Measurements from ENCODE around the gene MUC2. TPM values are rescaled to one million over a fixed set of nuclear protein-coding genes. Genes with fewer than 3 reads are reported as not detected.
"Not testable (repeated sequence)": the region's sequence is repeated elsewhere in the genome, so short reads cannot be mapped to it uniquely, and the experiment has no call there.

MUC2 gene
- total RNA-seq, 1 donor from 2014 or later = not detected

DNA sequence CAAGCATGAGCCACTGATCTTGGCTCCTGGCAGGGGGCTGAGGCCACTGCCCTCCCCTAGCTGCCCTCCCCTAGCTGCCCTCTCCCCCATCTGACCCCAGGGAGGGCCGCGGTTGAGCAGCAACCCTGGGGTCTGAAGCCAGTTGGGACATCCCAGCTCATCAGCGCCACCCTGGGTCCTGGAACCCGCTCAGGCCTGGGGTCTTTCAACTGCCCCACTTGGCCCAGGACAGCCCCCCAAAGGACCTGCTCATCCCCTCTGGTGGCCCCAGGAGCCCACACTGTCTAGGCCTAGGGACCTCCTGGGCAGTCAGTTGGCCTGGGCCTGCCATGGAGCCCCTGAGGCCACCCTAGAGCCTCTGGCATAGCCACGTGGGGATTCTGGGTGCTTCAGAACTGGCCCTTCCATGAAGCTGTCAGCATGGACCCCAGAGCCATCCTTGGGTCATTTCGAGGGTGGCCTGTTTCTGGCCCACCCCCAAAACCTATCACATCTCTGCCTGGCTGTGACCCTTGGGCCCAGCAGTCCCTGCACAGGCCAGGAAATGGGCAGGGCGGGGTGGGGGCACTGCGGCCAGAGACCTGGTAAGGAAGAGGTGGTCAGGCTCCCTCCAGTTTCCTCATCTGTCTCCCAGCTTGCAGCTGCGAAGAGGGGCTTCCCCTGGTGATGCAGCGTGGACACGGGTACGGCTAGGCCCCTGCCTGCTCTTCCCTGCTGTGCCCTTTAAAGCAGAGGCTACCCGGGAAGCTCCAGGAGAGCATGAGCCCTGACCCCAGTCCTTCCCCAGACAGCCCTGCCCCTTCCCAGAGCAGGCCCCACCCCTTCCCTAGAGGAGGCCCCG is 37.9 kb downstream of the MUC2 start:
- H3K9me3 ChIP-seq (ENCODE audit: low read depth) = no peaks in the 10 kb centered on the region
- H3K9ac ChIP-seq = no peak overlapping the region
- H3K36me3 ChIP-seq = no peaks in the 10 kb centered on the region
- H3K4me1 ChIP-seq = no peaks in the 10 kb centered on the region
- H3K27ac ChIP-seq = no peak overlapping the region
- H3F3A ChIP-seq (ENCODE audit: low read depth) = no peaks in the 10 kb centered on the region
- no peak overlapping the region for H3K4me3 Mint-ChIP-seq
- H2AFZ ChIP-seq (replicated peaks) = no peak overlapping the region
- H3K4me3 ChIP-seq = no peak overlapping the region
- H3K79me2 ChIP-seq (ENCODE audit: low read depth) = no peaks in the 10 kb centered on the region
- no peak for DNase-seq (ENCODE audit: low spot score)
- peaks cover 14% of the 10 kb centered on the region for H3K27me3 Mint-ChIP-seq (ENCODE audit: insufficient read depth, low read depth)
- H3K9me3 Mint-ChIP-seq = no peaks in the 10 kb centered on the region
- H3K27me3 ChIP-seq = peaks cover 3% of the 10 kb centered on the region
- H4K20me1 ChIP-seq (ENCODE audit: low read depth) = no peaks in the 10 kb centered on the region
- no peak for TF ChIP-seq EZH2 (IDR thresholded peaks at IDR 0.05)
- TF ChIP-seq CTCF (IDR thresholded peaks at IDR 0.05) = no peak
- TF ChIP-seq EZH2phosphoT487 (IDR thresholded peaks at IDR 0.05) = no peak
- no peak overlapping the region for H3K4me2 ChIP-seq
- no peaks in the 10 kb centered on the region for H3K36me3 Mint-ChIP-seq
- H3K27ac Mint-ChIP-seq = no peak overlapping the region
- H3K4me1 Mint-ChIP-seq = no peaks in the 10 kb centered on the region

GRCh38 chr11:1113405-1114201 is 38.9 kb downstream of the MUC2 start:
- peaks cover 3% of the 10 kb centered on the region for H3K27me3 ChIP-seq
- no peak overlapping the region for H3K27ac Mint-ChIP-seq
- H4K20me1 ChIP-seq (ENCODE audit: low read depth) = no peaks in the 10 kb centered on the region
- H3K4me3 Mint-ChIP-seq = no peak overlapping the region
- no peaks in the 10 kb centered on the region for H3K4me1 ChIP-seq
- H3K79me2 ChIP-seq (ENCODE audit: low read depth) = no peaks in the 10 kb centered on the region
- H3K27ac ChIP-seq = no peak overlapping the region
- TF ChIP-seq CTCF (IDR thresholded peaks at IDR 0.05) (no peak), EZH2phosphoT487 (IDR thresholded peaks at IDR 0.05) (no peak), EZH2 (IDR thresholded peaks at IDR 0.05) (no peak)
- H2AFZ ChIP-seq (replicated peaks) = no peak overlapping the region
- no peak overlapping the region for H3K4me3 ChIP-seq
- H3K9me3 Mint-ChIP-seq = no peaks in the 10 kb centered on the region
- H3K4me2 ChIP-seq = no peak overlapping the region
- no peak for DNase-seq (ENCODE audit: low spot score)
- H3K36me3 ChIP-seq = no peaks in the 10 kb centered on the region
- no peak overlapping the region for H3K9ac ChIP-seq
- H3K36me3 Mint-ChIP-seq = no peaks in the 10 kb centered on the region
- H3K4me1 Mint-ChIP-seq = no peaks in the 10 kb centered on the region
- H3K9me3 ChIP-seq (ENCODE audit: low read depth) = no peaks in the 10 kb centered on the region
- H3F3A ChIP-seq (ENCODE audit: low read depth) = no peaks in the 10 kb centered on the region
- H3K27me3 Mint-ChIP-seq (ENCODE audit: insufficient read depth, low read depth) = peaks cover 11% of the 10 kb centered on the region

DNA sequence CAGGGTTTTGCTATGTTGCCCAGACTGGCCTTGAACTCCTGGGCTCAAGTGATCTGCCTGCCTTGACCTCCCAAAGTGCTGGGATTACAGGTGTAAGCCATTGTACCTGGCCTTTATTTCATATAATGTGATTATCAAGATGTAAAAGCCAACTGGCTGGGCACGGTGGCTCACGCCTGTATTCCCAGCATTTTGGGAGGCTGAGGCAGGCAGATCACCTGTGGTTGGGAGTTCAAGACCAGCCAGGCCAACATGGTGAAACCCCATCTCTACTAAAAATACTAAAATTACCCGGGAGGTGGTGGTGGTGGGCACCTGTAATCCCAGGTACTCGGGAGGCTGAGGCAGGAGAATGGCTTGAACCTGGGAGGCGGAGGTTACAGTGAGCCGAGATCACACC is 40.6 kb downstream of the MUC2 start:
- not testable (repeated sequence) for H3K9me3 Mint-ChIP-seq; H3K36me3 ChIP-seq; H3F3A ChIP-seq (ENCODE audit: low read depth); H3K4me3 ChIP-seq; H3K9ac ChIP-seq; H3K4me1 ChIP-seq; H3K27ac ChIP-seq; H3K9me3 ChIP-seq (ENCODE audit: low read depth); DNase-seq (ENCODE audit: low spot score); H3K27me3 ChIP-seq; H3K4me3 Mint-ChIP-seq; H2AFZ ChIP-seq (replicated peaks); H3K4me1 Mint-ChIP-seq; H3K79me2 ChIP-seq (ENCODE audit: low read depth); H3K4me2 ChIP-seq; H4K20me1 ChIP-seq (ENCODE audit: low read depth); H3K27ac Mint-ChIP-seq; H3K36me3 Mint-ChIP-seq
- H3K27me3 Mint-ChIP-seq (ENCODE audit: insufficient read depth, low read depth) = peaks cover 13% of the 10 kb centered on the region

GRCh38 chr11:1116104-1116503 is 41.4 kb downstream of the MUC2 start:
- Mint-ChIP-seq H3K9me3 (no peaks in the 10 kb centered on the region), H3K4me3 (no peak overlapping the region), H3K4me1 (no peaks in the 10 kb centered on the region), H3K27ac (no peak overlapping the region), H3K36me3 (no peaks in the 10 kb centered on the region), H3K27me3 (ENCODE audit: insufficient read depth, low read depth) (peaks cover 11% of the 10 kb centered on the region)
- no peak overlapping the region for H3K9ac ChIP-seq
- H3K27me3 ChIP-seq = peaks cover 3% of the 10 kb centered on the region
- H3F3A ChIP-seq (ENCODE audit: low read depth) = no peaks in the 10 kb centered on the region
- H3K36me3 ChIP-seq = no peaks in the 10 kb centered on the region
- no peaks in the 10 kb centered on the region for H3K4me1 ChIP-seq
- no peaks in the 10 kb centered on the region for H3K9me3 ChIP-seq (ENCODE audit: low read depth)
- no peaks in the 10 kb centered on the region for H3K79me2 ChIP-seq (ENCODE audit: low read depth)
- TF ChIP-seq EZH2phosphoT487 (IDR thresholded peaks at IDR 0.05) = no peak
- TF ChIP-seq CTCF (IDR thresholded peaks at IDR 0.05) = no peak
- no peak for TF ChIP-seq EZH2 (IDR thresholded peaks at IDR 0.05)
- H4K20me1 ChIP-seq (ENCODE audit: low read depth) = no peaks in the 10 kb centered on the region
- no peak overlapping the region for H3K4me3 ChIP-seq
- H2AFZ ChIP-seq (replicated peaks) = no peak overlapping the region
- no peak for DNase-seq (ENCODE audit: low spot score)
- H3K4me2 ChIP-seq = no peak overlapping the region
- no peak overlapping the region for H3K27ac ChIP-seq
